T-helper 2 cell treated with Interferon-gamma antibody and Interleukin-4, amounts not matched to agents 5 μg/mL and 100 μg/mL, for 36 hours (primary cell): Measurements from ENCODE around the gene GPRIN2.

ENCODE experiments used
- DNase-seq: peaks from one replicate; pipeline ENCODE4 v3.0.0; 2021; ENCODE audit warnings: low spot score
- H3K27ac Mint-ChIP-seq: one replicate; pipeline ENCODE4 v1.8.0; 2021; ENCODE audit warnings: mild to moderate bottlenecking, mixed read lengths
- H3K27me3 Mint-ChIP-seq: one replicate; pipeline ENCODE4 v1.8.0; 2021; ENCODE audit warnings: low read depth, mixed read lengths
- H3K36me3 Mint-ChIP-seq: one replicate; pipeline ENCODE4 v1.8.0; 2021; ENCODE audit warnings: low read depth, mixed read lengths
- H3K4me1 Mint-ChIP-seq: one replicate; pipeline ENCODE4 v1.8.0; 2021; ENCODE audit warnings: low read depth, mixed read lengths
- H3K4me3 Mint-ChIP-seq: one replicate; pipeline ENCODE4 v1.8.0; 2022; ENCODE audit warnings: mild to moderate bottlenecking, moderate library complexity, mixed read lengths
- H3K9me3 Mint-ChIP-seq: one replicate; pipeline ENCODE4 v1.8.0; 2021; ENCODE audit warnings: mixed read lengths

The GPRIN2 gene

GRCh38 chr10:46548498-46549090 lies 7.9 kb downstream of the GPRIN2 start:
- no peak overlapping the region for H3K27ac Mint-ChIP-seq
- no peak for DNase-seq
- H3K4me3 Mint-ChIP-seq: no peak overlapping the region
- no peaks in the 10 kb centered on the region for H3K9me3 Mint-ChIP-seq
- no peaks in the 10 kb centered on the region for H3K36me3 Mint-ChIP-seq
- no peaks in the 10 kb centered on the region for H3K4me1 Mint-ChIP-seq
- no peaks in the 10 kb centered on the region for H3K27me3 Mint-ChIP-seq

GRCh38 chr10:46547541-46548497 lies 8.6 kb downstream of the GPRIN2 start:
- Mint-ChIP-seq H3K27ac (no peak overlapping the region), H3K27me3 (peaks cover 4% of the 10 kb centered on the region), H3K36me3 (no peaks in the 10 kb centered on the region), H3K4me1 (no peaks in the 10 kb centered on the region), H3K4me3 (no peak overlapping the region), H3K9me3 (no peaks in the 10 kb centered on the region)
- no peak for DNase-seq

GRCh38 chr10:46546591-46547540 lies 9.6 kb downstream of the GPRIN2 start:
- Mint-ChIP-seq H3K27ac (no peak overlapping the region), H3K4me3 (no peak overlapping the region), H3K9me3 (no peaks in the 10 kb centered on the region), H3K36me3 (no peaks in the 10 kb centered on the region), H3K27me3 (peaks cover 12% of the 10 kb centered on the region), H3K4me1 (peaks cover 3% of the 10 kb centered on the region)
- no peak for DNase-seq

GRCh38 chr10:46545861-46546590 lies 10.4 kb downstream of the GPRIN2 start:
- Mint-ChIP-seq H3K4me3 (no peak overlapping the region), H3K27me3 (peaks cover 14% of the 10 kb centered on the region), H3K36me3 (no peaks in the 10 kb centered on the region), H3K4me1 (peaks cover 3% of the 10 kb centered on the region), H3K9me3 (no peaks in the 10 kb centered on the region), H3K27ac (no peak overlapping the region)
- DNase-seq: no peak

- H3K27ac Mint-ChIP-seq: no peak overlapping the region
- H3K4me3 Mint-ChIP-seq: no peak overlapping the region
- peaks cover 22% of the 10 kb centered on the region for H3K27me3 Mint-ChIP-seq
- no peaks in the 10 kb centered on the region for H3K36me3 Mint-ChIP-seq
- H3K9me3 Mint-ChIP-seq: no peaks in the 10 kb centered on the region
- peaks cover 3% of the 10 kb centered on the region for H3K4me1 Mint-ChIP-seq
- no peak for DNase-seq
Observed at GRCh38 chr10:46544989-46545791, 11.3 kb downstream of the GPRIN2 start.

- Mint-ChIP-seq H3K4me3 (no peak overlapping the region), H3K9me3 (no peaks in the 10 kb centered on the region), H3K27me3 (peaks cover 34% of the 10 kb centered on the region), H3K27ac (no peak overlapping the region), H3K4me1 (peaks cover 3% of the 10 kb centered on the region), H3K36me3 (no peaks in the 10 kb centered on the region)
- no peak for DNase-seq
Observed at GRCh38 chr10:46543466-46544377, 12.7 kb downstream of the GPRIN2 start.

- peaks cover 3% of the 10 kb centered on the region for H3K4me1 Mint-ChIP-seq
- no peak for DNase-seq
- H3K27me3 Mint-ChIP-seq: peaks cover 39% of the 10 kb centered on the region
- H3K36me3 Mint-ChIP-seq: no peaks in the 10 kb centered on the region
- no peaks in the 10 kb centered on the region for H3K9me3 Mint-ChIP-seq
- H3K4me3 Mint-ChIP-seq: no peak overlapping the region
- no peak overlapping the region for H3K27ac Mint-ChIP-seq
Observed at GRCh38 chr10:46542567-46543465, 13.6 kb downstream of the GPRIN2 start.

DNA sequence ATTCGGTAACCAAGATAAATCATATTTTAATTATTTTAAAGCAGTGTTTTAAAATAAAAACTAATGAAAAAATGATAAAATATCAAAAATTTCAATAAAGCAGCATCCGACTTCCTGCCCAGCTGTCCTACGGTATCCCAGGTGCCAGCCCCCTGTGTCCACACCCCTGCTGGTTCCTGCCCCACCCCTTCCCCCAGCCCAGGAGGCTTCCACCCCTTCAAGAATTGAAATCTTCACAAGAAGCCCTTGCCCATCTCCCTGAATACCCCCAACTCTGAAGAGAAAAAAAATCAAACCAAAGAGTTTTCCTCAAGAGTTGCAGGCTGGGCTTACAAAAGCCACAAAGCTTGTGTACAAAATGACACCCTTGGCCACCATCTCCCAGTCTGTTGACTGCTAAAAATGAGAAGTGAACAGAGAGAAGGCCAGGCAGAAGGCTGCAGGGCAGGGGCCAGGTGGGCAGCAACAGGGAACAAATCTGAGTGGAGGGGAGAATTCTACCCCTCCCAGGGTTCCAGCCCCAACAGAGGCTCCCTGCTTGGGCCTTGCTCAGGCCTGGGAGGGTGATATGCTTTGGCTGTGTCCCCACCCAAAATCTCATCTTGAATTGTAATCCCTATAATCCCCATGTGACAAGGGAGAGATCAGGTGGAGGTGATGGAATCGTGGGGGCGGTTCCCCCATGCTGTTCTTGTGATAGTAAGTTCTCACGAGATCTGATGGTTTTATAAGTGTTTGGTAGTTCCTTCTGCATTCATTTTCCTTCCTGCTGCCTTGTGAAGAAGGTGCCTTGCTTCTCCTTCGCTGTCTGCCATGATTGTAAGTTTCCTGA lies 14.5 kb downstream of the GPRIN2 start:
- H3K27ac Mint-ChIP-seq: no peak overlapping the region
- peaks cover 3% of the 10 kb centered on the region for H3K4me1 Mint-ChIP-seq
- no peaks in the 10 kb centered on the region for H3K9me3 Mint-ChIP-seq
- peaks cover 46% of the 10 kb centered on the region for H3K27me3 Mint-ChIP-seq
- no peaks in the 10 kb centered on the region for H3K36me3 Mint-ChIP-seq
- DNase-seq: no peak
- no peak overlapping the region for H3K4me3 Mint-ChIP-seq

GRCh38 chr10:46541017-46541661 lies 15.3 kb downstream of the GPRIN2 start:
- H3K36me3 Mint-ChIP-seq: no peaks in the 10 kb centered on the region
- H3K9me3 Mint-ChIP-seq: no peaks in the 10 kb centered on the region
- peaks cover 48% of the 10 kb centered on the region for H3K27me3 Mint-ChIP-seq
- H3K4me1 Mint-ChIP-seq: peaks cover 3% of the 10 kb centered on the region
- no peak overlapping the region for H3K27ac Mint-ChIP-seq
- no peak for DNase-seq
- H3K4me3 Mint-ChIP-seq: no peak overlapping the region

DNA sequence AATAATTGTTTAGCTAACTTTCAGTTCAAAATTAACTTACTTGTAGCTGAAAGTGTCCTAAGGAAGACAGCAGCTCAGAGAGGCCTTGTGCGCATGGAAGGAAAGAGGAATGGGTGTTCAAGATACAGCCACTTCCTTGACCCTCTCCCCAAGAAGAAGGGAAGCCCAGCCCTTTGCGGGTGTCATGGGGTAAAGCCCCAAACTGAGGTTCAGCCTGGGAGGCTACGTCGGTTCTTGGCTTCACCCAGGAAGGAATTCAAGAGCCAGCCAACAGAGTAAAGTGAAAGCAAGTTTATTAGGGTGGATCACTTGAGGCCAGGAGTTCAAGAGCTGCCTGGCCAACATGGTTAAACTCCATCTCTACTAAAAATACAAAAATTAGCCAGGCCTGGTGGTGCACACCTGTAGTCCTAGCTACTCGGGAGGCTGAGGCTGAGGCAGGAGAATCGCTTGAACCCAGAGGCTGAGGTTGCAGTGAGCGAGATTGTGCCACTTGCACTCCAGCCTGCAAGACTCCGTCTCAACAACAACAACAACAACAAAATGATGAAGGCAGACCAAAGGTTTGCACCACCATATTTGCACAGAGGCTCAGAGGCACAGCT lies 15.9 kb downstream of the GPRIN2 start:
- Mint-ChIP-seq H3K27ac (no peak overlapping the region), H3K4me3 (no peak overlapping the region), H3K36me3 (no peaks in the 10 kb centered on the region), H3K4me1 (peaks cover 3% of the 10 kb centered on the region), H3K27me3 (peaks cover 48% of the 10 kb centered on the region), H3K9me3 (no peaks in the 10 kb centered on the region)
- no peak for DNase-seq
